IPS-20b (cell line): ENCODE measurements around the gene NIT1.
A peak's percentile ranks its signal among the peaks of the same experiment; 100 is the strongest.
"Not testable (repeated sequence)": the region's sequence is repeated elsewhere in the genome, so short reads cannot be mapped to it uniquely, and the experiment has no call there.

Source experiments
- H3K27ac ChIP-seq: one replicate; pipeline ENCODE4 v1.5.1; 2013; ENCODE audit warnings: low read length
- H3K27me3 ChIP-seq: 2 replicates; pipeline ENCODE4 v1.6.1; 2013; ENCODE audit warnings: mild to moderate bottlenecking, low read length, inconsistent platforms; ENCODE audit not compliant: insufficient read depth
- H3K36me3 ChIP-seq: 2 replicates; pipeline ENCODE4 v1.6.1; 2013; ENCODE audit warnings: low read depth, mild to moderate bottlenecking, inconsistent platforms, low read length, moderate library complexity; ENCODE audit not compliant: insufficient read depth
- H3K4me1 ChIP-seq: 2 replicates; pipeline ENCODE4 v1.6.1; 2013; ENCODE audit warnings: mild to moderate bottlenecking, control low read depth, inconsistent platforms, low read length, moderate library complexity; ENCODE audit not compliant: insufficient read depth
- H3K4me3 ChIP-seq: 2 replicates; pipeline ENCODE4 v1.5.1; 2013; ENCODE audit warnings: mild to moderate bottlenecking, low read length, inconsistent platforms
- H3K9ac ChIP-seq: 2 replicates; pipeline ENCODE4 v1.6.1; 2013; ENCODE audit warnings: low read depth, mild to moderate bottlenecking, inconsistent platforms, low read length, moderate library complexity
- H3K9me3 ChIP-seq: 2 replicates; pipeline ENCODE4 v1.6.1; 2013; ENCODE audit warnings: mild to moderate bottlenecking, low read depth, low read length, inconsistent platforms; ENCODE audit not compliant: insufficient read depth

NIT1 gene

DNA sequence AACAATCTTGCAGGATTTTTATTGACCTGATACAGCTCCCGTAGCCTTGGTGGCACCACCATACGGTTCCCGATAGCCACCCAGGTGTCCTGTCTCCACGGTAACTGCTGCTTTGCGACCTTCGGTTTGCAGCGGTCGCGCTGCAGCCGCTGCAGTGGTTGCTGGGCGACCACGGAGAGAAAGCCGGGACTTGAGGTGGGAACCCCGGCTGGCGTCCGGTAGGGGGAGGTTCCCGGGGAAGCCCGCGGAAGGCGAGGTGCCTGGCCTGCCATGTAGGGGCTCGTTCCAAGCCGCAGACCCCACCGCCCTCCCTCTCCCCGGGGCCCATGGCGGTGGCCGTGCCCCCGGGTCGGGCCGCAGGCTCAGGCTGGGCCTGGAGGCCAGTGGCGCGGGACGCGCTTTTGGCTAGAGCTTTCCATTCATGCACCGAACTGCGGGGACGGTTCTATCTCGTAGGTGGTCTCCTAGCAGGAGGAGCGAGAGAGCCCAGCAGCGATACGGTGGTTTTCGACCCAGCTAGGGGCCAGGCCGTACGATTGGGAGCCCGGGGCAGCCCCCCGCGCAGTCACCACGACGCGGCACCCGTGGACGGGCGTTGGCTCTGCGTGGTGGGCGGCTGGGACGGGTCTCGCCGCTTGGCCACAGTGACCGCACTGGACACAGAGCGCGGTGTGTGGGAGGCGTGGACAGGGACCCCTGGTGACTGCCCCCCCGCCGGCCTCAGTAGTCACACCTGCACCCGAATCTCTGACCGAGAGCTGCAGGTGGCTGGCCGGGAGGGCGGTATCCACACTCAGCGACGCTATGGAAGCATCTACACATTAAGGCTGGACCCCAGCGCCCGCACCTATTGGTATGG, 19.5 kb upstream of the NIT1 start, which contains the start of gene KLHDC9:
Gene KLHDC9 (plus strand): TSS at position 152 of the 859 bp plus-strand sequence. CDS start 175 bp downstream, at position 327.
- Histone ChIP-seq H3K36me3 (peaks cover 26% of the 10 kb centered on the region), H3K4me3 (peak within 1 kb of the TSS; percentile 89), H3K27ac (no peak within 1 kb of the TSS), H3K9ac (peak within 1 kb of the TSS; percentile 83), H3K4me1 (no peaks in the 10 kb centered on the region), H3K27me3 (peaks cover 3% of the 10 kb centered on the region; the same call in 1 of the 2 replicates), H3K9me3 (no peaks in the 10 kb centered on the region)

DNA sequence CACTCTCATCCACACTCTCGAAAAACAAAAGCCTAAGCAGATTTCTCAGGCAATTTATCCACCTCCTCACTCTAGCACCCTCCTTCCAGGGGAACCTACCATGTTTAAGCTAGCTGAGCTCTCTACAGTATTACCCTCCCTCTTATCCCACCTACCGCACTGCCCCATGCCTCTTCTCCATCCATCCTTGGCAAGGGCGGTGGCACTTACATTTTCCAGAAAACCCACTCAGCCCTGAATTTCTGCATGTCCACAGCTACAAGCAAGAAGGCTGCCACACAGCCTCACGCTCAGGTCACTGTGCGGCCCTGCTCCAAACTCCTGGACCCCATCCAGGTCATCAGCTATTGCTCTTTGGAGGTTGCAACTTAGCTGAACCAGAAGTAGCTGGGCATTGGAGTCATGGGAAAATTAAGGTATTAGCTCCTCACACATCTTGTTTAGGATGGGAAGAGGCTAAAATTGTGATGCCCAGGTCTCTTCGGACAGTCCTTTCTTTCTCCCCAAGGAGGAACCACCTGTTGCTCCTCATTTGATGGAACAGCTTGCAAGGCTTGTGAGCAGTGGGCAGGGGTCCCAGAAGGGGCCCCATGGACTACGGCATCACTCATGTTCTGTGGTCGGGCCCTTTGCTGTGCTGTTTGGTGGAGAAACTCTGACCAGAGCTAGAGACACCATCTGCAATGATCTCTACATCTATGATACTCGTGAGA, 18.7 kb upstream of the NIT1 start:
- Histone ChIP-seq H3K36me3 (peaks cover 26% of the 10 kb centered on the region), H3K9ac (peak overlapping the region; percentile 83; the same call in 1 of the 2 replicates)

DNA sequence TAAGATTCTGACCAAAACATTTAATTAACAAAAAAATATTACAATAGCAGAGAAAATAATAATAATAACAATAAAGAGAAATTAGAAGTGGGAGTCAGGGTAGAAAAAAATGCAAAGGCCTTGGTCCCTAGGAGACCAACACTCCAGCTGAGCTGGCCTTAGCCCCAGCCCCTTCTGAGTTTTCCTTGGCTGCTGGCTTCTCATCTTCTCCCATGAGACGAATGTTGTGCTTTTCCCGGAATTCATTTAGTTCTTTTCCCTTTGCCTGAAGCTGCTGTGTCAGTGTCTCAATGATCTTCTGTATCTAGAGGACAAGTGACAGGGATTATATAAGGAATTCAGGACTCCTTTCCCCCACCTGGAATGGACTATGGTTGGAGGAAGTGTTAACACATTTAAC, 17.3 kb upstream of the NIT1 start:
- no peak overlapping the region for H3K9ac ChIP-seq
- no peak overlapping the region for H3K27ac ChIP-seq
- H3K27me3 ChIP-seq, result no peaks in the 10 kb centered on the region
- H3K4me1 ChIP-seq, result no peaks in the 10 kb centered on the region
- H3K4me3 ChIP-seq, result no peak overlapping the region
- H3K36me3 ChIP-seq, result peaks cover 26% of the 10 kb centered on the region
- no peaks in the 10 kb centered on the region for H3K9me3 ChIP-seq

More for the DNA sequence above, 18.7 kb upstream of the NIT1 start:
- no peak overlapping the region for H3K27ac ChIP-seq
- H3K27me3 ChIP-seq, result peaks cover 3% of the 10 kb centered on the region; the same call in 1 of the 2 replicates
- no peaks in the 10 kb centered on the region for H3K4me1 ChIP-seq
- peak overlapping the region; percentile 89 for H3K4me3 ChIP-seq
- H3K9me3 ChIP-seq, result no peaks in the 10 kb centered on the region

DNA sequence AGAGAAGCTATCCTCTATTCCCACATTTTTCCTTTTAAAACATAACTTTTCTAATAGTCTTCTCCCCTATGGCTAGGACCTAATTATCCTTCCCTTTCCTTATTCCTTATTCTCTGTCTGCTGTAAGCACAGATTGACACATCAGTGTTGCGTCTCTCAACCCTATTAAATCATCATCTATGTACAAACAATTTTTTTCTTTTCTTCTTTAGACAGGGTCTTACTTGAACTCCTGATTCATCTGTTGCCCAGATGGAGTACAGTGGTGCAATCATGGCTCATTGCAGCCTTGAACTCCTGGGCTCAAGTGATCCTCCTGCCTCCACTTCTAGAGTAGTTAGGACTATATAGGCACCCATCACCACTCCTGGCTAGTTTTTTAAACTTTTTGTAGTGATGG, 11.5 kb upstream of the NIT1 start:
- H3K36me3 ChIP-seq, result peaks cover 22% of the 10 kb centered on the region; the same call in 1 of the 2 replicates
- no peaks in the 10 kb centered on the region for H3K9me3 ChIP-seq
- no peak overlapping the region for H3K9ac ChIP-seq
- no peak overlapping the region for H3K27ac ChIP-seq
- H3K27me3 ChIP-seq, result no peaks in the 10 kb centered on the region
- H3K4me3 ChIP-seq, result no peak overlapping the region
- H3K4me1 ChIP-seq, result no peaks in the 10 kb centered on the region

DNA sequence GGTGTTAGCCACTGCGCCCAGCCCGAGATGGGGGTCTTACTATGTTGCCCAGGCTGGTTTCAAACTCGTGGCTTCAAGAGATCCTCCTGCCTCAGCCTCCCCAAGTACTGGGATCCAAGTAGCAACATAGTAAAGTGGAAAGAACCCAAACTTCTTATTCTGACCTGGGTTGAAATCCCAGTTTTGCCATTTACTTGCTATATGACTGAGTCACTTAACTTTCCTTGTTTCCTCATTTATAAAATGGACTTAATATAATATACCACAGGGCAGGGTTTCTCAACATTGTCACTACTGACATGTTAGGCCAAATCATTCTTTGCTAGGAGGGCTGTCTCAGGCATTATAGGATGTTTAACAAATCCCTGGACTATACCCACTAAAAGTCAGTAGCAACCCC, 6.8 kb upstream of the NIT1 start:
- Histone ChIP-seq H3K27me3 (no peaks in the 10 kb centered on the region), H3K9ac (no peak overlapping the region), H3K4me3 (no peak overlapping the region), H3K4me1 (no peaks in the 10 kb centered on the region), H3K36me3 (peaks cover 17% of the 10 kb centered on the region; the same call in 1 of the 2 replicates), H3K27ac (no peak overlapping the region), H3K9me3 (no peaks in the 10 kb centered on the region)

DNA sequence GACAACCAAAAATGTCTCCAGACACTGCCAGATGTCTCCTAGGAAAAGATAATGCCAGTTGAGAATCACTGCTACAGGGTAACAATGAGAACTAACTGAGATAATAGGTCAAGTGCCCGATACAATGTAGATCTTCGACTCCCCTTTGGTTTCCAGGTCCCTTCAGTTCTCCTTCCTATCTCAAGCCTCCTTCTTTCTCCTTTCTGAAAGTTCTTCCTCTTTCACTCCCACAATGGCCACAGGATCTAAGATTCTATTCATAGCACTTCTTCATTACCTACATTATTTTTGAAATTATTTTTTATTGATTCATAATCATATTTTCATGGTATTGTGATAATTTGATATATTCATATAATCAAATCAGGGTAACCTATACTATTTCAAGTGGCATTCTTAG, 6.4 kb upstream of the NIT1 start:
- no peaks in the 10 kb centered on the region for H3K9me3 ChIP-seq
- no peak overlapping the region for H3K9ac ChIP-seq
- no peaks in the 10 kb centered on the region for H3K27me3 ChIP-seq
- H3K4me3 ChIP-seq, result no peak overlapping the region
- no peaks in the 10 kb centered on the region for H3K4me1 ChIP-seq
- peaks cover 17% of the 10 kb centered on the region; the same call in 1 of the 2 replicates for H3K36me3 ChIP-seq
- H3K27ac ChIP-seq, result no peak overlapping the region

DNA sequence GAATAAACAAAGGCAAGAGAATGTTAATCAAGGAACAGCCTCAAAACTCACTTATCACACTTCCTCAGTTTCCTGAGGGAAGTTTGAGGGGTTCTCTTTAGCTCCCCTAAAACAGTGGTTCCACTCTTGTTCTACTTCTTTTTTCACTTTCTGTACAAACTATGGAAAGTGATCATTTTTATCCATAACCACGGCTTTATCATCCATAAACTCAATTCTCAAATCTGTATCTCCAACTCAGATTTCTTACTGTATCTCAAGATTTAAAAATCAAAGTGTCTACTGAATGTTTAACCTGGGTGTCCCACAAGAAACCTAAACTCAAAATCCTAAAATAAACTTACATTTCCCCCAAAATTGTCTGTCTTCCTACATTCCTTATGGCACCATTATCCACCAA, 4.0 kb upstream of the NIT1 start:
- no peak overlapping the region for H3K27ac ChIP-seq
- no peak overlapping the region for H3K4me3 ChIP-seq
- no peak overlapping the region for H3K9ac ChIP-seq
- H3K9me3 ChIP-seq, result no peaks in the 10 kb centered on the region
- no peaks in the 10 kb centered on the region for H3K27me3 ChIP-seq
- H3K4me1 ChIP-seq, result peaks cover 4% of the 10 kb centered on the region; the same call in 1 of the 2 replicates
- H3K36me3 ChIP-seq, result peaks cover 12% of the 10 kb centered on the region; the same call in 1 of the 2 replicates

DNA sequence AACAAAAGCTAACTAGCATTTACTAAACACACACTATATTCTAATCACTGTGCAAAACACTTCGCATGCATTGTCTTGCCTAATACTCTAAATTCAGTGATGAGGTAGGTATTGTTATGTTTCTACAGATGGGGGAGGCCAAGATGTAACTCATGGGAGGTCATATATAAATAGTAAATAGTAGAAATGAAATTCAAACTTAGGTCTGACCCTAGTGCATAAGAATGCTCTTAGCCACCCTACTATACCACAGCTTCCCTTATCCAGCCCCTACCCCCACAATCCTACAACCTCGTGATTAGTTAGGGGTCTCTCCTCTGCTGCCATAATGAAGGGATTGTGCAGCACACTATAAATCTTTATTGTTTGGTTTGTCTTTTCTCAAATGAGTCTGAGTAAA, 3.3 kb upstream of the NIT1 start:
- H3K36me3 ChIP-seq, result peaks cover 5% of the 10 kb centered on the region; the same call in 1 of the 2 replicates
- H3K27me3 ChIP-seq, result no peaks in the 10 kb centered on the region
- no peak overlapping the region for H3K27ac ChIP-seq
- H3K4me3 ChIP-seq, result no peak overlapping the region
- no peaks in the 10 kb centered on the region for H3K9me3 ChIP-seq
- peaks cover 8% of the 10 kb centered on the region; the same call in 1 of the 2 replicates for H3K4me1 ChIP-seq
- H3K9ac ChIP-seq, result no peak overlapping the region

DNA sequence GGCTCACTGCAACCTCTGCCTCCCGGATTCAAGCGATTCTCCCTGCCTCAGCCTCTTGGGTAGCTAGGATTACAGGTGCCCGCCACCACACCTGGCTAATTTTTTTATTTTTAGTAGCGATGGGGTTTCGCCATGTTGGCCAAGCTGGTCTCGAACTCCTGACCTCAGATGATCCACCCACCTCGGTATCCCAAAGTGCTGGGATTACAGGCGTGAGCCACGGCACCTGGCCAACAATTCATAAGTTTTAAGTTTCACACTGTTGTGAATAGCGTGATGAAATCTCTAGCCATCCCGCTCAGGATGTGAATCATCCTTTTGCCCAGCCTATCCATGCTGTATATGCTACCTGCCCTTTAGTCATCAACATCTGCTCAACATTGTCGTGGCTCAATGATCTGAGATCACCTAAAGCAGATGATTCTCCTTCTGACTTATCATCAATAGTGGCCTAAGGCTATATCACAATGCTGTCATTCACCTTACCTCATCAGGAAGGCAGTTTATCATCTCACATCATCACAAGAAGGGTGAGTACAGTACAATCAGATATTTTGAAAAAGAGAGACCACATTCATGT, 2.7 kb upstream of the NIT1 start:
- Histone ChIP-seq H3K4me1 (peaks cover 8% of the 10 kb centered on the region; the same call in 1 of the 2 replicates), H3K9me3 (no peaks in the 10 kb centered on the region), H3K4me3 (no peak overlapping the region), H3K36me3 (peaks cover 10% of the 10 kb centered on the region), H3K9ac (no peak overlapping the region), H3K27ac (no peak overlapping the region), H3K27me3 (no peaks in the 10 kb centered on the region)

DNA sequence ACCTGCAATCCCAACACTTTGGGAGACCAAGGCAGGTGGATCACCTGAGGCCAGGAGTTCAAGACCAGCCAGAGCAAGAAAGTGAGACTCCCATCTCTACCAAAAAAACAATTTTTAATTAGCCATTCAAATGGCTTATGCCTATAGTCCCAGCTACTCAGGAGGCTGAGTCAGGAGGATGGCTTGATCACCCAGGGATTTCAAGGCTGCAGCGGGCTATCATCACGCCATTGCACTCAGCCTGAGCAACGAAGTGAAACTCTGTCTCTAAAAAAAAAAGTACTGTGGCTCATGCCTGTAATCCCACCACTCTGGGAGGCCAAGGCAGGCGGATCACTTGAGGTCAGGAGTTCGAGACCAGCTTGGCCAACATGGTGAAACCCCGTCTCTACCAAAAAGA, 1.9 kb upstream of the NIT1 start:
- not testable (repeated sequence) for H3K4me3 ChIP-seq, H3K27me3 ChIP-seq, H3K9me3 ChIP-seq, H3K27ac ChIP-seq, H3K4me1 ChIP-seq, H3K9ac ChIP-seq
- peaks cover 17% of the 10 kb centered on the region for H3K36me3 ChIP-seq

DNA sequence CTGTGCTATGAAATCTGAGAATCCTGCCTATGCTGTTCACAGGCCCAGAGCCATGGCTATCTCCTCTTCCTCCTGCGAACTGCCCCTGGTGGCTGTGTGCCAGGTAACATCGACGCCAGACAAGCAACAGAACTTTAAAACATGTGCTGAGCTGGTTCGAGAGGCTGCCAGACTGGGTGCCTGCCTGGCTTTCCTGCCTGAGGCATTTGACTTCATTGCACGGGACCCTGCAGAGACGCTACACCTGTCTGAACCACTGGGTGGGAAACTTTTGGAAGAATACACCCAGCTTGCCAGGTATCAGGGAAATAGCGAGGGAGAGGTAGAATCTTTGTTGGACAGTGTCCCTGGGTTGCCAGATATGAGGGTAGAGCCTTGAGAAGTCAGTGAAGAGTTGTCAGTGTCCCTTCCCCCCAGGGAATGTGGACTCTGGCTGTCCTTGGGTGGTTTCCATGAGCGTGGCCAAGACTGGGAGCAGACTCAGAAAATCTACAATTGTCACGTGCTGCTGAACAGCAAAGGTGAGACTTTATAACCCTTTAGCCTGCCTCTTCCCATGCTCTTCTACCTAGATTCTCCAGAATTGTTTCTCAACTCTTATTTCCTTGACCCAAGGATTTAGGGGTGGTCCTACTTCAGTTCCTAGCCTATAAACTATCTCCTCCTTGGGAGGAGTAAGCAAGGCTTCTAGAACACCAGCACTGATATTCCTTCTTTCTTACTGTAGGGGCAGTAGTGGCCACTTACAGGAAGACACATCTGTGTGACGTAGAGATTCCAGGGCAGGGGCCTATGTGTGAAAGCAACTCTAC, 1.4 kb downstream of the NIT1 start:
- Histone ChIP-seq H3K27ac (no peak overlapping the region), H3K36me3 (peaks cover 51% of the 10 kb centered on the region), H3K9ac (peak overlapping the region; percentile 95; the same call in 1 of the 2 replicates), H3K4me3 (peak overlapping the region; percentile 99), H3K27me3 (no peaks in the 10 kb centered on the region), H3K9me3 (no peaks in the 10 kb centered on the region), H3K4me1 (peaks cover 8% of the 10 kb centered on the region; the same call in 1 of the 2 replicates)
